CD1c-positive myeloid dendritic cell (primary cell): ENCODE data around the gene JARID2.

Experiments
- DNase-seq: peaks from one replicate; pipeline ENCODE4 v3.0.0-alpha.2; 2016; ENCODE audit errors: extremely low spot score

The JARID2 gene

GRCh38 chr6:15569035-15569995 is 323.4 kb downstream of the JARID2 start:
- no peak for DNase-seq

GRCh38 chr6:15570171-15570570 is 324.3 kb downstream of the JARID2 start:
- no peak for DNase-seq
